HG03135 (cell line): ENCODE measurements around the gene RNF123.
"Not testable (repeated sequence)": the region's sequence is repeated elsewhere in the genome, so short reads cannot be mapped to it uniquely, and the experiment has no call there.

Experiments used
- ATAC-seq: cut with Tn5 transposase; IDR thresholded peaks from one replicate; pipeline ENCODE4 v1.9.1; 2021; ENCODE audit warnings: mild to moderate bottlenecking, moderate library complexity; ENCODE audit not compliant: unreplicated experiment

RNF123 gene

GRCh38 chr3:49738067-49738713 lies 48.8 kb downstream of the RNF123 start:
- no peak for ATAC-seq

DNA sequence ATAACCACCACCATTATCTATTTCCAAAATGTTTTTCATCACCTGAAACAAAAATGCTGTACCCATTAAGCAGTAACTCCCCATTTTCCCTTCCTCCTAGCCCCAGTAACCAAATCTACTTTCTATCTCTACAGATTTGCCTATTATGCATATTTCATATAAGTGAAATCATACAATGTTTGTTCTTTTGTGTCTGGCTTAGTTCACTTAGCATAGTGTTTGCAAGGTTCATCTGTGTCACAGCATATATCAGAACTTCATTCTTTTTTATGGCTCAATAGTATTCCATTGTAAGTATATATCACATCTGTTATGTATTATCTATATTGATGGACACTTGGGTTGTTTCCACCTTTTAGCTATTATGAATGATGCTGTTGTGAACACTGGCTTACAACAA lies 51.1 kb downstream of the RNF123 start:
- no peak for ATAC-seq

DNA sequence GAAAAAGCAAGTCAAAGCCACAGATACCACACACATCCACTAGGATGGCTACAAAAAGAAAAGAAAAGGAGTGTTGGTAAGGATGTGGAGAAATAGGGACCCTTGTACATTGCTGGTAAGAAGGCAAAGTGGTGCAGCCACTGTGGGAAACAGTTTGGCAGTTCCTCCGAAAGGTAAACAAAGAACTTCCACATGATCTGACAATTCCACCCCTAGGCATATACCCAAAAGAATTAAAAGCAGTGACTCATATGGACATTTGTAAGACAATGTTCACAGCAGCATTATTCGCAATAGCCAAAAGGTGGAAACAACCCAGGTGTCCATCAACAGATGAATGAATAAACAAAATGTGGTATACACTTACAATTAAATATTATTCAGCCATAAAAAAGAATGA lies 56.6 kb downstream of the RNF123 start:
- ATAC-seq: no peak

DNA sequence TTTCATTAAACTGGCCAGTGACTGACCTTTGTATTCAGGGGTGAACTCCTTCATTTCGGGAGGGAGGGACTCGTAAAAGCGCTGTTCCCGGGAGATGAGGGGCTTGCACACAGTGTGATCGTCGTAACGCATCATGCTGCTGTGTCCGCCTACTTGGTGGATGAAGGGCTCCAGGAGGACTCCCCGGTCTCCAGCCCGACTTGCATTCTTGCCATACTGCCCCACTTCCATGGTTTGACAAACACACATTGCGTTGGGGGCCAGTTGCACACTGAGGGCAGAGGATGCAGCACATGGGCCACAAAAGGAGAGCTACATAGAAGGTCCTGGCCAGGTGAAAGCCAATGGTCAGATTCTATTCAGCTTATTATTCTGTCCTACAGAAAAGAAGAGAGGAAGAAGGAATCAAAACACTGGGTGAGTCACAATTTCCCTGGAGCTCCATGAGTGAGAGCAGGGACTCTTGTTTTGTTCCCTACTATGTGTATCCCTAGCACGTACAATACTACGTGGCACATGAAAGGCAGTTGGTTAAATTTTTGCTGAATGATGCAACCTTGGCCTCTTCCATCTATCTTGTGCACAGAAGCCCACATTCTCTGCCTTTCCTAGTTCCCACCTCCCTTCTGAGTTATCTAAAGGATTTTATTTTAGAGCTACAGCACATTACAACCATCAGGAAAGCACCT lies 58.6 kb downstream of the RNF123 start:
- no peak for ATAC-seq

DNA sequence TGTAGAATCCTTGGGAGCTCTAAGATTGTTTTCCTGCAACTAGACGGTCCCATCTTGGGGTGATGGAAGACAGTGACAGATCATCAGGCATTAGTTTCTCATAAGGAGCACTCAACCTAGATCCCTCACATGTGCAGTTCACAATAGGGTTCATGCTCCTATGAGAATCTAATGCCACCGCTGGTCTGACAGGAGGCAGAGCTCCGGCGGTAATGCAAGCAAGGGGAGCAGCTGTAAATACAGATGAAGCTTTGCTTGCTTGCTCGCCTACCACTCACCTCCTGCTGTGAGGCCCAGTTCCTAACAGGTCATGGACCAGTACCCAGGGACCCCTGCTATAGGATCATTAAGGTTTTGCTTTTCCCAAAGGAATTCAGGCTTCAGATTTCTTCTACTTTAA lies 59.5 kb downstream of the RNF123 start:
- not testable (repeated sequence) for ATAC-seq

- no peak for ATAC-seq
These were observed 60.7 kb downstream of the RNF123 start for GRCh38 chr3:49750056-49750455.

- no peak for ATAC-seq
These were observed 62.1 kb downstream of the RNF123 start for GRCh38 chr3:49751501-49751900.

GRCh38 chr3:49754536-49754935 lies 65.2 kb downstream of the RNF123 start:
- ATAC-seq: no peak

DNA sequence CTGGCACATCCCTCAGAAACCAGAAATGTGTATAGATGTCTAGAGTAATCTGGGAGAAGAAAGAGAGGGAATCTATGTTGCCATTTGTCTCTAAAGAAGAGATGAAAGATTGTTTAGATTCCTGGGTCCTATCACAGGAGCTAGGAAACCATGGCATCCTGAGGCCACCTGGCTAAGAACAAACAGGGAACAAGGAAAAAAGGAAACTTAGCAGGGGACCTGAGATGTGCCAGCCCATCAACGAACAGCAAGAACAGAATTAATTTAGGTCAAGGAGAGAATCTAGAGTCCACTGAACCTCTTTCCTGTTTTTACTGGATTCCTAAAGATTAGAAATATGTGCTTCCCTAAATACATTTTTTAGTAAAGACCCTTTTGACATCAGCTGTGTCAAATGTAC lies 66.7 kb downstream of the RNF123 start:
- no peak for ATAC-seq

- ATAC-seq: no peak
These were observed 67.8 kb downstream of the RNF123 start for GRCh38 chr3:49757197-49757596.

- ATAC-seq: no peak
These were observed 69.9 kb downstream of the RNF123 start for GRCh38 chr3:49759226-49759625.

DNA sequence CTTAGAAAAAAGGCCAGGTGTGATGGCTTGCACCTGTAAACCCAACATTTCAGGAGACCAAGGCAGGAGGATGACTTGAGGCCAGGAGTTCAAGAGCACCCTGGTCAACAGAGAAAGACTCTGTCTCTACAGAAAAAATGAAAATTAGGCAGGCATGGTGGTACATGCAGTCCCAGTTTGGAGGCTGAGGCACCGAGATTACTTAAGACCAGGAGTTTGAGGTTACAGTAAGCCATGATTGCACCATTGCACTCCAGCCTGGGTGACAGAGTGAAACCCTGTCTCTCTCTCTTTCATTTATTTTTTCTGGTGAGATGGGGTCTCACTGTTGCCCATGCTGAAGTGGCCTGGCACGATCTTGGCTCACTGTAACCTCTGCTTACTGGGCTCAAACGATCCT lies 72.3 kb downstream of the RNF123 start:
- no peak for ATAC-seq

GRCh38 chr3:49763981-49764380 lies 74.6 kb downstream of the RNF123 start:
- ATAC-seq: no peak

DNA sequence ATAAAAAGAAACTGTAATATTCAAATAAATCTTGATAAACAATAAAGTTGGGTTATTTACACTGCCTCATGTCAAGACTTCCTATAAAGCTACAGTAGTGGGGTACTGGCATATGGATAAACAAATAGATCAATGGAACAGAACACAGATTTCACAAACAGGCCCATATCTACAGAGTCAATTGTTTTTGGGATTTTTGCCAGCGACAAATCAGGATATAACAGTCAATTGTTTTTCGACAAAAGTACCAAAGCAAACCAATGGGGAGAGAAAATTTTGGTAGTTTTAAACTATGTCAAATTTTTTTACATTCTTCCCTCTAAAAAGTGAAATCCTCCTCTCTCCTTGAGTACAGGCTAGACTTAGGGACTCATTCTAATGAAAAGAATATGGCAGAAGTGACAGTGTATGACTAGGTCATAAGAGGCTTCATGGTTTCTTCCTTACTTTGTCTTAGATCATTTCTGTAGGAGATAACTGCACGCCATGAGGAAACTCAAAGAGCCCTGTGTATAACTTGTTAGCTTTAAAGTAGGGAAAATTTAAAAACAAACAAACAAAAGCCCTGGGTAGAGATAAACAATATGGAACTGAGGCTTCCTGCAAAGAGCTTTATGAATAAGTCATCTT lies 80.0 kb downstream of the RNF123 start:
- no peak for ATAC-seq

GRCh38 chr3:49769926-49770325 lies 80.6 kb downstream of the RNF123 start:
- no peak for ATAC-seq
